ENCODE data around the gene ZFYVE28.

ZFYVE28 gene

GRCh38 chr4:2256156-2256731, 162.2 kb downstream of the ZFYVE28 start:
- no peak for DNase-seq

GRCh38 chr4:2255501-2256155, 162.8 kb downstream of the ZFYVE28 start:
- DNase-seq = no peak

- DNase-seq = no peak
These were observed 163.6 kb downstream of the ZFYVE28 start for GRCh38 chr4:2254665-2255500.

GRCh38 chr4:2253160-2254084, 165.0 kb downstream of the ZFYVE28 start:
- no peak for DNase-seq

- DNase-seq = no peak
These were observed 165.8 kb downstream of the ZFYVE28 start for GRCh38 chr4:2252530-2253091.

GRCh38 chr4:2251795-2252529, 166.5 kb downstream of the ZFYVE28 start:
- DNase-seq = no peak

- no peak for DNase-seq
These were observed 167.2 kb downstream of the ZFYVE28 start for GRCh38 chr4:2251073-2251794.

GRCh38 chr4:2250357-2251072, 167.9 kb downstream of the ZFYVE28 start:
- DNase-seq = no peak

- no peak for DNase-seq
These were observed 168.7 kb downstream of the ZFYVE28 start for GRCh38 chr4:2249526-2250356.

- no peak for DNase-seq
These were observed 169.6 kb downstream of the ZFYVE28 start for GRCh38 chr4:2248821-2249261.

- no peak for DNase-seq
These were observed 170.2 kb downstream of the ZFYVE28 start for GRCh38 chr4:2248044-2248780.

GRCh38 chr4:2247128-2248043, 171.1 kb downstream of the ZFYVE28 start:
- no peak for DNase-seq

- DNase-seq = no peak
These were observed 171.9 kb downstream of the ZFYVE28 start for GRCh38 chr4:2246384-2247127.

GRCh38 chr4:2245787-2246275, 172.6 kb downstream of the ZFYVE28 start:
- DNase-seq = no peak

- no peak for DNase-seq
These were observed 173.2 kb downstream of the ZFYVE28 start for GRCh38 chr4:2245057-2245786.
